NCI-H510A (cell line): ENCODE data around the gene MRNIP.
"Not testable (repeated sequence)": the region's sequence is repeated elsewhere in the genome, so short reads cannot be mapped to it uniquely, and the experiment has no call there.

Experiments
- DNase-seq: peaks from one replicate; lab custom pipeline; 2025; lab: John Stamatoyannopoulos, UW

MRNIP gene

GRCh38 chr5:179839328-179840256 lies 19.0 kb downstream of the MRNIP start:
- DNase-seq = no peak

- no peak for DNase-seq
These were observed 21.3 kb downstream of the MRNIP start for GRCh38 chr5:179837076-179838011.

GRCh38 chr5:179836225-179837019 lies 22.2 kb downstream of the MRNIP start:
- no peak for DNase-seq

GRCh38 chr5:179834871-179835270 lies 23.7 kb downstream of the MRNIP start:
- DNase-seq = not testable (repeated sequence)

- DNase-seq = no peak
These were observed 24.5 kb downstream of the MRNIP start for GRCh38 chr5:179834120-179834519.

GRCh38 chr5:179833709-179834070 lies 24.9 kb downstream of the MRNIP start:
- DNase-seq = no peak

- no peak for DNase-seq
These were observed 25.4 kb downstream of the MRNIP start for GRCh38 chr5:179833056-179833708.

- DNase-seq = no peak
These were observed 26.4 kb downstream of the MRNIP start for GRCh38 chr5:179832039-179832745.

GRCh38 chr5:179830818-179831468 lies 27.7 kb downstream of the MRNIP start:
- no peak for DNase-seq

- no peak for DNase-seq
These were observed 28.7 kb downstream of the MRNIP start for GRCh38 chr5:179829732-179830435.

- no peak for DNase-seq
These were observed 29.7 kb downstream of the MRNIP start for GRCh38 chr5:179828756-179829421.

GRCh38 chr5:179827680-179828079 lies 30.9 kb downstream of the MRNIP start:
- no peak for DNase-seq

- DNase-seq = no peak
These were observed 32.9 kb downstream of the MRNIP start for GRCh38 chr5:179825655-179826182.

- no peak for DNase-seq
These were observed 33.9 kb downstream of the MRNIP start for GRCh38 chr5:179824745-179825112.

GRCh38 chr5:179823937-179824744 lies 34.5 kb downstream of the MRNIP start:
- DNase-seq = no peak

- no peak for DNase-seq
These were observed 36.1 kb downstream of the MRNIP start for GRCh38 chr5:179822444-179822990.

- DNase-seq = no peak
These were observed 36.6 kb downstream of the MRNIP start for GRCh38 chr5:179822059-179822432.
